Epithelial cell of prostate (primary cell): ENCODE data around the gene FAF2.
"Not testable (repeated sequence)": the region's sequence is repeated elsewhere in the genome, so short reads cannot be mapped to it uniquely, and the experiment has no call there.

Experiments
- DNase-seq: peaks from one replicate; pipeline ENCODE4 v3.0.0-alpha.2; 2011; ENCODE audit warnings: low read depth, low spot score
- H3K27ac ChIP-seq: fragments of 450-650 bp; 2 replicates; pipeline ENCODE4 v1.5.1; 2017; ENCODE audit warnings: mild to moderate bottlenecking

The FAF2 gene

GRCh38 chr5:176416965-176417364 is 31.2 kb upstream of the FAF2 start:
- DNase-seq, result no peak
- H3K27ac ChIP-seq, result peak overlapping the region; percentile 98

- H3K27ac ChIP-seq, result peak overlapping the region; percentile 98
- peak; percentile 94 for DNase-seq
Measured at GRCh38 chr5:176418251-176418650, 29.9 kb upstream of the FAF2 start.

- H3K27ac ChIP-seq, result no peak overlapping the region
- DNase-seq, result no peak
Measured at GRCh38 chr5:176420086-176420485, 28.1 kb upstream of the FAF2 start.

- DNase-seq, result no peak
- no peak overlapping the region for H3K27ac ChIP-seq
Measured at GRCh38 chr5:176420972-176421544, 27.1 kb upstream of the FAF2 start.

- DNase-seq, result no peak
Measured at GRCh38 chr5:176424181-176424580, 24.0 kb upstream of the FAF2 start.

GRCh38 chr5:176425138-176425537 is 23.0 kb upstream of the FAF2 start:
- no peak for DNase-seq
- peak overlapping the region; percentile 18 for H3K27ac ChIP-seq

More at GRCh38 chr5:176424181-176424580, 24.0 kb upstream of the FAF2 start:
- H3K27ac ChIP-seq, result no peak overlapping the region

- H3K27ac ChIP-seq, result peak overlapping the region; percentile 18
- DNase-seq, result no peak
Measured at GRCh38 chr5:176425791-176426190, 22.4 kb upstream of the FAF2 start.

- no peak overlapping the region for H3K27ac ChIP-seq
- no peak for DNase-seq
Measured at GRCh38 chr5:176426876-176427275, 21.3 kb upstream of the FAF2 start.

GRCh38 chr5:176427971-176428370 is 20.2 kb upstream of the FAF2 start:
- DNase-seq, result no peak
- H3K27ac ChIP-seq, result no peak overlapping the region

- H3K27ac ChIP-seq, result no peak overlapping the region
- no peak for DNase-seq
Measured at GRCh38 chr5:176429972-176430371, 18.2 kb upstream of the FAF2 start.

- no peak overlapping the region for H3K27ac ChIP-seq
- no peak for DNase-seq
Measured at GRCh38 chr5:176432707-176433106, 15.5 kb upstream of the FAF2 start.

GRCh38 chr5:176436656-176437055 is 11.5 kb upstream of the FAF2 start:
- H3K27ac ChIP-seq, result peak overlapping the region; percentile 30
- no peak for DNase-seq

GRCh38 chr5:176438959-176439757 is 9.0 kb upstream of the FAF2 start:
- no peak for DNase-seq
- no peak overlapping the region for H3K27ac ChIP-seq

GRCh38 chr5:176440927-176441706 is 7.1 kb upstream of the FAF2 start:
- no peak for DNase-seq
- H3K27ac ChIP-seq, result no peak overlapping the region

- H3K27ac ChIP-seq, result no peak overlapping the region
- no peak for DNase-seq
Measured at GRCh38 chr5:176441921-176442323, 6.3 kb upstream of the FAF2 start.

GRCh38 chr5:176442911-176443310 is 5.3 kb upstream of the FAF2 start:
- H3K27ac ChIP-seq, DNase-seq: not testable (repeated sequence)

GRCh38 chr5:176444742-176445141 is 3.4 kb upstream of the FAF2 start:
- DNase-seq, result no peak
- H3K27ac ChIP-seq, result no peak overlapping the region

- no peak for DNase-seq
- no peak overlapping the region for H3K27ac ChIP-seq
Measured at GRCh38 chr5:176446028-176446665, 2.0 kb upstream of the FAF2 start.

- H3K27ac ChIP-seq, result peak overlapping the region; percentile 95
- DNase-seq, result no peak
Measured at GRCh38 chr5:176446884-176447590, 1.1 kb upstream of the FAF2 start.

GRCh38 chr5:176447591-176447977 is 601 bp upstream of the FAF2 start:
- no peak for DNase-seq
- peak overlapping the region; percentile 95 for H3K27ac ChIP-seq
